Forelimb muscle (tissue), 1 donor: ENCODE results near the gene RPS13. TPM values are rescaled to one million over a fixed set of nuclear protein-coding genes. Genes with fewer than 3 reads are reported as not detected.
"Not testable (repeated sequence)": the region's sequence is repeated elsewhere in the genome, so short reads cannot be mapped to it uniquely, and the experiment has no call there.

Experiments
- DNase-seq: peaks from one replicate; pipeline ENCODE4 v3.0.0-alpha.2; 2013; ENCODE audit warnings: low read depth
- polyA plus RNA-seq: library from polyadenylated mRNA; unstranded; fragments of 120-200 nt; gene quantifications from one replicate; pipeline ENCODE4 v1.2.1, GENCODE V29; 2013; ENCODE audit not compliant: insufficient read length

Gene RPS13
- polyA plus RNA-seq: 2,034 TPM

DNA sequence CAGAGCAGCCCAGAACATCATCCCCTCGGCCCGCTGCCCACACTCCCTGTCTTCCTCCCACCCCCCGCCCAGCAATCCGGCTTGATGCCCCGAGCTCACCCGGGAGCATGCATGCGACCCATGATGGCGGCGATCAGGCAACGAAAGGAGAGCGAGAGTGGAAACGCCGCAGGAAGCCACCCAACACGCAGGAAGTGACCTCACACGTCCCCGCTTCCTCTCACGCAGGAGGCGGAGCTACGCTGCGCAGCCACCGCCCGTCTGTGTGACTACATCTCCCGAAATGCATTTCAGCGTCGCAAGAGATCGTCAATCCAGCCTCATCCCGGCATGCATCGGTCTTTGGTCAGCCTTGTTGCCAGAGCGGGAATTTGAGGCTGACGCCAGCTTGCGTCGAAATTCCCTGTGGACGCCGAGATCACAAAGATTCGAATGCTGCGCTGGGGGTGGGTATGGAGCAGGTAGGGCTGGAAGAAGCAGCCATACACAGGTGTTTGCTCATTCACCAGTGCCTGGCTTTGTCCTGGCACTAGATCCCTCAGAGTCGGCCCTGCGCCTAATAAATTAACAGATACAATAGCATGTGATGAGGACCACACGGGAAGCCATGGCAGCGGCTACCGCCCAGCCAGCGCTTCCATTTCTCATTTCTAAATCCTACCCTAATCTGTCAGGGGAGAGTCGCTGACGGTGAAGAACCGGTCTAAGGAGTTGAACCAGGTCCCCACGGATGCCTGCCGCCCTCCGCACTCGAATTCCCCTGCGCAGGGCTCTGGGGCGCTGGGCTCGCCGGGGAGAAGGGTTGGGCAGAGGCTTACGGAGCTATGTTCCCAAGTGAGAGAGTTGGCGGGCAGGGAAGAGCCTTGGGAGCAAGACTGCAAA lies at the start of gene RPS13:
Gene RPS13 (minus strand): TSS at position 148 of the 882 bp plus-strand sequence. CDS start 26 bp downstream, at position 122.
- DNase-seq: peak; percentile 99

DNA sequence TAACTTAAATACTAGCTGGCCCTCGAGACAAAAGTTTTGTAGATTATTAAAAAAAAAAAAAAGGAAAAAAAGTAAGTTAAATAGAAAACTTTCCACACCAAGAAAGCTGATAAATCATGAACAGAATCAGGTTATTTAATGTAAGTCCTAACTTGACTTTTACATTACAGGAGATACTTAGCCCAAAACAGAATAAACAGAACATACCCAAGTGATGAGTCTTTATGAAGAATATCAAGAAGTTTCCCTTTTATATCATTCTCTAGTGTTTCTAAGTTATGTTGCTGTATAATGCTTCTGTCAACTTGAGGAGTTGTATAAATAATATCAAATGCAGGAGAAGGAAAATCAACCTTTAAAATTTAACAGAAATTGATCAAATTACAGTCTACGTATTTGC lies 44.5 kb upstream of the RPS13 start:
- DNase-seq: no peak

GRCh38 chr11:17117262-17117661 lies 39.8 kb upstream of the RPS13 start:
- DNase-seq: no peak

GRCh38 chr11:17116117-17116516 lies 38.6 kb upstream of the RPS13 start:
- DNase-seq: no peak

- not testable (repeated sequence) for DNase-seq
These were observed 30.3 kb upstream of the RPS13 start for GRCh38 chr11:17107745-17108144.

DNA sequence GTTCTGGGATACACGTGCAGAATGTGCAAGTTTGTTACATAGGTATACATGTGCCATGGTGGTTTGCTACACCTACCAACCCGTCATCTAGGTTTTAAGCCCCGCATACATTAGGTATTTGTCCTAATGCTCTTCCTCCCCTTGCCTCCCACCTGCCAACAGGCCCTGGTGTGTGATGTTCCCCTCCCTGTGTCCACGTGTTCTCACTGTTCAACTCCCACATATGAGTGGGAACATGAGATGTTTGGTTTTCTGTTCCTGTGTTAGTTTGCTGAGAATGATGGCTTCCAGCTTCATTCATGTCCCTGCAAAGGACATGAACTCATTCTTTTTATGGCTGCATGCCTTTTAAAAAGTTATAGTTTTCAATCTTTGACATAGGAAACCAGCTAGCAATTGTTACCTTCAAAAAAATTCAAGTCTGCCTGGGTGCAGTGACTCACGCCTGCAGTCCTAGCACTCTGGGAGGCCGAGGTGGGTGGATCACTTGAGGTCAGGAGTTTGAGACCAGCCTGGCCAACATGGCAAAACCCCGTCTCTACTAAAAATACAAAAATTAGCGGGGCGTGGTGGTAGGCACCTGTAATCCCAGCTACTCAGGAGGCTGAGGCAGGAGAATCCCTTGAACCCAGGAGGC lies 28.1 kb upstream of the RPS13 start:
- not testable (repeated sequence) for DNase-seq

DNA sequence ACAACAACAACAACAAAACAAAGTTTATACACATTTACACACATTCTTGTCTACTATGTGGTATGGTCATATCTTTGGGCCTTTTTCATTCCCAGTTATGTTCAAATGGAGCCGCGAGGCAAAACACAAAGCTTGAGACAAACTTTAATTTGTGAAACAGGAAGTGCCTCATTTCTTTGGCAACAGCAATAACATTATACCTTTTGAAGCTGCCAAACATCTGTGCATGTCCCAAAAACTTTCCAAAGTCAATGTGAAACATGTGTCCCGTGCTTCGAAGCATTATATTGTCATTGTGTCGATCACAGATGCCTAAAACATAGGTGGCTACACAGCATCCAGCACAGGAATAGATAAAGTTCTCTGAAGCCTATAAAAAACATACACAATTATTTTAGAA lies 25.0 kb upstream of the RPS13 start:
- peak; percentile 56 for DNase-seq

DNA sequence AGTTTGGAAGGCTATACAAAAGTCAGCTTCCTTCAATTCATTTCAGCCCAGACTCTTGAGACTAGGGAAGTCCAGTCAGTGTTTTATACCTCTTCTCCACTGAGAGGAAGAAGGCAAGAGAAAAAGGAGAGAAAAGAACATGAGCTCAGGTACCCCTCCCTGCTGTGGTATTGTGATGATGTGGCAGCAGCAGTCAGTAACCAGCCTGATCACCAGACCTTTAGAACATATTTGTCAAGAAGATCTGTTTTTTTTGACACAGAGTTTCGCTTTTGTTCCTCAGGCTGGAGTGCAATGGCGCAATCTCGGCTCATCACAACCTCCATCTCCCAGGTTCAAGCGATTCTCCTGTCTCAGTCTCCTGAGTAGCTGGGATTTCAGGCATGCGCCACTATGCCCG lies 21.2 kb upstream of the RPS13 start:
- DNase-seq: no peak

DNA sequence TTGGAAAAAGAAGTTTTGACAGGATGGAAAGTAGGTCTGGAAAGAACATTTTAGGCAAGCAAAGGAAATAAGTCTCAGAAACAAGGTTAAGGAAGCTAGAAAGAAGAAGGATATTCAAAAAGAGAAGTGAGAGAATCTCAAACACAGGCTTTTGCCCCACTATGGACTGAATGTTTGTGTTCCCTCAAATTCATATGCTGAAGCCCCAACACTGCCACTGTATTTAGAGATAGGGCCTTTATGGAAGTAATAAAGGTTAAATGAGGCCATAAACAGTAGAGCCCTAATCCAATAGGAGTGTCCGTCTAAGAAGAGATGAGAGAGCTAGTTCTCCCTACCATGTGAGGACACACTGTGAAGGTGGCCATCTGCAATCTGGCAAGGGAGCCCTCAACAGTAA lies 20.6 kb upstream of the RPS13 start:
- DNase-seq: no peak

DNA sequence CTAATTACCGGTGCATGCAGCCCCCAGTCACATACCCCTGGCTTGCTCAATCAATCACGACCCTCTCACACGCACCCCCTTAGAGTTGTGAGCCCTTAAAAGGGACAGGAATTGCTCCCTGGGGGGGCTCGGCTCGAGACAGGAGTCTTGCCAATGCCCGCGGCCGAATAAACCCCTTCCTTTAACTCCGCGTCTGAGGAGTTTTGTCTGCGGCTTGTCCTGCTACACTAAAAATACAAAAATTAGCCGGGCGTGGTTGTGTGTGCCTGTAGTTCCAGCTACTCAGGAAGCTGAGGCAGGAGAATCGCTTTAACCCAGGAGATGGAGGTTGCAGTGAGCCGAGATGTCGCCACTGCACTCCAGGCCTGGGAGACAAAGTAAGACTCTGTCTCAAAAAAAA lies 8.5 kb upstream of the RPS13 start:
- DNase-seq: not testable (repeated sequence)

DNA sequence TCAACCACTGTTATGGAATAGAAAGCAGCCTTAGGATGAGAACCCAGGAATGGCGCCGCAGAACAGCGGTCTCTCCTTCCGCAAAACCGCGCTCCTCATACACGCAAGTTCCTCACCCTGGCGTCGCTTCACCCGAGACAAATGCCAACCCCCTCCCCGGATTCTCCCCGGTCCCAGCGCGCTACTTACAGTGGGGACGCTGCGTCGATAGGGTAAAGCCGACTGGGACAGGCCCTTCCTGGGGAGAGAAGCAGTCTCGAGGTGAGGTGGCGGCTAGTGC lies 287 bp downstream of the RPS13 start:
- no peak for DNase-seq

GRCh38 chr11:17076517-17077239 lies 789 bp downstream of the RPS13 start:
- DNase-seq: no peak

- no peak for DNase-seq
These were observed 2.0 kb downstream of the RPS13 start for GRCh38 chr11:17075506-17075905.

DNA sequence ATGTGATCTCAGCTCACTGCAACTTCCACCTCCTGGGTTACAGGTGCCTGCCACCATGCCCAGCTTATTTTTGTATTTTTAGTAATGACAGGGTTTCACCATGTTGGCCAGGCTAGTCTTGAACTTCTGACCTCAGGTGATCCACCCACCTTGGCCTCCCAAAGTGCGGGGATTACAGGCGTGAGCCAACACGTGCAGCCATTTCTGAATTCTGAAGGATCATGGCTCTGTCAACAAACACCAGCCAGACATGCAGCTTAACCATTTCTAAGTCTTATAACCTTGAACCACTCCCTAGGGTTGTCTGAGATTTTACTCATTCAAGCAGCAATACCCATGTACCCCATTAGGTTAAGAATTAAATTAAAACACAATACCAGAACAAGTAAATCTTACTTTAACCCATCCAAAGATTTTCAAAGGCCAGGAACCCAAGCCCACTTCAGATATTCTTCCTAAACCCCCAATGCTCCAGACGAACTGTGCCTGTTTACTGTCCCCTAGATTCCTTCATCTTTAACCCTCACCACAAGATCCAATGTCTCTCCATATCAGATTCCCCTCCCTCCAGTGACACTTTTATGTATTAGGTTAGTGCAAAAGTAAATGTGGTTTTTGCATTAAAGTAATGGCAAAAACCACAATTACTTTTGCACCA lies 4.0 kb downstream of the RPS13 start:
- no peak for DNase-seq

- DNase-seq: no peak
These were observed 10.1 kb downstream of the RPS13 start for GRCh38 chr11:17067417-17067816.

- DNase-seq: no peak
These were observed 10.8 kb downstream of the RPS13 start for GRCh38 chr11:17066691-17067090.

DNA sequence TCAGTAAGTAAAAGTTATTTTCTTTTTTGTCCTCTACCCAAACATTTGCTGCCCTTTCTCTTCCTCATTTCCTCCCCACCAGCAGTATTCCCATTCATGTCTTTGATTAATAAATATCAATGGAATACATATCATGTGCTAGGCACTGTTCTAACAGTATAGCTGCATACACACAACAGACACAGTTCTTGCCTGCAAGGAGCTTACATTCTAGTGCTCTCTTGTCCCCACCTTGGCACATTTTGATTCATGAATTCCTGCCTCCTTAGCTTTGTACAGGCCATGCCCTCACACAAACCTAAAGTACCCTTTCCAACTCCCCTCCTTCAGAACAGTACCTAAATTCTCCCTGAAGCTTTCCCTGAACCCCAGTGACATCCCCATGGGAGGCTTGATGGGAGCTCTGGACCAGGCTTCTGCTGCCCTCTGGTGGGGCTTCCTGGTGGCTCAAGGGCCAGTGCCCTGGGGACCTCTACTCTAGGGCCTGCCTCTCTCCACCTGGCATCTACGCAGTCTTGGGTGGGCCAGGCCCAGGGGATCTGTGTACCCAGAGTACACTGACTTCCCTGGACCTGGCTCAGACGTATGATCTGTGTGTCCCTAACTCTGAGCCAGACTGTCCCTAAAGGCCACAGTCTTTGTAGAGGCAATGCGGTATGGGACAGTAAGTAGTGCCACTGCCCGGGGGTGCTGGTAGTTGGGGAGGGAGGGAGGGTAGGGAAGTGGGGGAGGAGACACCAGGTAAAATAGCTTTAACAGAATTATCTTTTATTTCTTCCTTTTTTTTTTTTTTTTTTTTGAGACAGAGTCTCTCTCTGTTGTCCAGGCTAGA lies 14.1 kb downstream of the RPS13 start:
- no peak for DNase-seq

GRCh38 chr11:17051146-17051545 lies 26.3 kb downstream of the RPS13 start:
- DNase-seq: not testable (repeated sequence)

GRCh38 chr11:17048491-17048890 lies 29.0 kb downstream of the RPS13 start:
- DNase-seq: not testable (repeated sequence)

- no peak for DNase-seq
These were observed 30.8 kb downstream of the RPS13 start for GRCh38 chr11:17046690-17047089.
